Hematopoietic multipotent progenitor cell treated with erythropoietin and hydrocortisone succinate and interleukin-3 and kit ligand, for 4 days (in vitro differentiated cells): Measurements from ENCODE around the gene RNF175.

ENCODE experiments used
- DNase-seq: peaks from one replicate; pipeline ENCODE4 v3.0.0-alpha.2; 2015

The RNF175 gene

GRCh38 chr4:153759407-153760316, at the start of gene RNF175:
Gene RNF175 (minus strand): TSS chr4:153760024. CDS start chr4:153759862, 162 bp downstream.
- DNase-seq = no peak

DNA sequence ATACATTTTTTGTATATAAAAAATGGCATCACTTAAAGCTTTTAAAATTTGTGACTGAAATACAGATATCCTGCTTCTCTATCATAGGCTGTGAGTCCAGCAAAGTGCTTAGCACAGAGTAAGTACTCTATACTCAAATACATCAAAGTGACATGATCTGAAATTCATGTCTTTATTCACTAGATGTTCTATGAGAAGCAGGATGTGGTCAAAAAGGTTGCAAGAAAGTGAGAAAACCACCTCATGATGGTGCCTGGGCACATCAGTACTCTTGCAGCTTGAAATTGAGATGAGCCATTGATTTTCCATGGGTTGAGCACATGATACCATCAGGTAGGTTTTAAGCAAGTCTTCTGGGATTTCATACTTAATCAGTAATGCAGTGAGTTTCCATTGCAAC, 49.5 kb upstream of the RNF175 start:
- no peak for DNase-seq

GRCh38 chr4:153808175-153808574, 48.4 kb upstream of the RNF175 start:
- no peak for DNase-seq

DNA sequence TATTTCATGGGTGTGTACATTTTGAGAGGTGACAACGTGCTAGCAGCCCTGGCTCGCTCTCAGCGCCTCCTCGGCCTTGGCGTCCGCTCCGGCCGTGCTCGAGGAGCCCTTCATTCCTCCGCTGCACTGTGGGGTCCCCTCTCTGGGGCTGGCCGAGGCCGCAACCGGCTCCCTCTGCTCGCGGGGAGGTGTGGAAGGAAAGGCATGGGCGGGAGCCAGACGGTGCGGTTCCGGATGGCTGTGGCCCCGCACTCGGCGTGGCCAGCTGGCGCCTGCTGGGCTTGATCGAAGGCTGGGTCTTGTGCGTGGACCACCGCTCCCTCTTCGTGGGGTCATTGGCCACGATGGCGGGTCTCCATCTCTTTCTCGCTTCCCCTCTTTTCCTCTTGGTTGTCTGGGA, 46.2 kb upstream of the RNF175 start:
- DNase-seq = no peak

DNA sequence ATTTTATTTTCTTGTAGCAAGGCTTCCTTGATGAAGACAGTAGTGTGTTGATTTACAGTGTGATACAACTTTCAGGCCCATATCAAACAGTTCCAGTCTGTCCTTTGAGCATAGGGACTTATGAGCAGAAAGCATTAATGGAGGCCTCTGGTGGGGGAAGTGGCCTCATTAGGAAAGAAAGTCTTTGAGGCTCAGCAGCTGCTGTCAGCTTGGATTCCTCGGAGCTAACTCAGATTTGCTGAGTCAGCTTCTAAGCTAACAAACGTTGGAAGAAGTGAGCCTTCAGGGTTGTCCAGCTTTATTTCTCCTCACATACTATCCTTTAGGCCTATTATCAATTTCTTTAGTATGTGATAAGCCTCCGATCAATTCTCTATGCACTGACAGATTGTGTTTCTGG, 44.9 kb upstream of the RNF175 start:
- DNase-seq = no peak

GRCh38 chr4:153799694-153800074, 39.9 kb upstream of the RNF175 start:
- DNase-seq = no peak

DNA sequence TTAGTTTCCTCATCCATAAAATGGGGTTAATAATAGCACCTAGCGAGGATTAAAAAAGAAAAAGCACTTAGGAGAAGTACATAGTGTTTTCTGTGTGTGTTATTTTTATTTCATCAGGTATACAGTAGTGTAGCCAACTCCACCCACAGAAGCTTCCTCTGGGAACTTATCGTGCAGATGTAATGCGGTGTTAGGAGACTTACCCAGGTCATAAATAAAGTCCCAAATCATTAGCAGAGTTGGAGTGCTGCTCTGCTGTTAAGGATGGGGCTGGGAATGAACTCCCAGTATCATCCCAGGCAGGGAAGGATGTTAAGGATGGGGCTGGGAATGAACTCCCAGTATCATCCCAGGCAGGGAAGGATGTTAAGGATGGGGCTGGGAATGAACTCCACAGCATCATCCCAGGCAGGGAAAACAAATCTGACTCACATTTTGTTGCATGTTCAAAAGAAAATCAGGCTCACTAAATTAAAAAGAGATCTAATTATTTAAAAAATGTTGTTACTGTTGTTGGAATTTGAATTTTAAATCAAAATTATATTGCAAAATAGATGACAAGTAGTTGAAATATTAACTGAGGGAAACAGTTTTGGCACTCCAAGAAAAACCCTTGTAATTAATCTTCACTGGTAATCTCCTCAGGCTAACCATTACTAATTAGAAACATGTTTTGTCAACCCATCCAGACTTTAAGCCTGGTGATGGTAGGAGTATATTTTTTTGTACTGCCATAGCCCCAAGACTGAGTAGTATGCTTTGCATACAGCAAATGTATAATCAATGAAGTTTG, 39.3 kb upstream of the RNF175 start:
- DNase-seq = no peak

GRCh38 chr4:153798420-153798819, 38.6 kb upstream of the RNF175 start:
- DNase-seq = no peak

DNA sequence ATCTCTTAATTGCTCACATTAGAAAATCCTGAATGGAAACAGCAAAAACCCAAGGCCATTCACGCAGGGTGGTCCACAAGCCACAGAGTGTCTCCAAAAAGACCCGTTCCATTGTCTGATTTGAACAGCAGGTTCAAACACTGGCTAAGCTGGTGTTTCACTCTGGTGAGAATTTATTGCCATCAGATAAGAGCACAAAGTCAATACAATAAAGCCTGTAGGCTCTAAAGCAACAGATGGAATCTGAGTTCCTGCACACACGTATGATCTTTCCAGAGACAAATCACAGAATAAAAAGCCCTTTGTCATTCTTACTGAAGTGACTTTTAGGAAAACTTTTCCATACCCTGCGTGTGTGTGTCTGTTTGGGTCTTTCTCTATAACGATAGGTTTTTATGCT, 34.2 kb upstream of the RNF175 start:
- DNase-seq = no peak

- no peak for DNase-seq
Observed at GRCh38 chr4:153792618-153793247, 32.9 kb upstream of the RNF175 start.

GRCh38 chr4:153791746-153792617, 32.2 kb upstream of the RNF175 start:
- peak; percentile 44 for DNase-seq

GRCh38 chr4:153790962-153791551, 31.2 kb upstream of the RNF175 start:
- DNase-seq = no peak

DNA sequence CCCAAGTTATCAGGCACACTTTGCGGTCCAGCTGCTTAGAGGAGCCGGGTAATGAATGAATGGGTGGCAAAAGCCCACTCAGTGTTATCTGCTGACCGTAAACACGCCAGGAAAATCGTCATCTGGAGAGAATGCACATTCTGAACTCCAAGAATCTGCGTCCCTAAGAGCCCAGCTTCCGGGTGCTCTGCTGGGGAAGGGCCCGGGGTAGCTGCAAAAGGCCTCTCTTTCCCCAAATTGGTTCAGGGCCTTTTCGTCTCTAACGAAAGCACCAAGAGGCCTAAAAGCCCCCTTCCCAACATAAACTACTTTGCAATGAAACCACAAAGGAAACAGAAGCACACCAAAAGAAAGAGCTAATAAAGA, 30.7 kb upstream of the RNF175 start:
- no peak for DNase-seq

- DNase-seq = no peak
Observed at GRCh38 chr4:153789741-153790499, 30.1 kb upstream of the RNF175 start.

DNA sequence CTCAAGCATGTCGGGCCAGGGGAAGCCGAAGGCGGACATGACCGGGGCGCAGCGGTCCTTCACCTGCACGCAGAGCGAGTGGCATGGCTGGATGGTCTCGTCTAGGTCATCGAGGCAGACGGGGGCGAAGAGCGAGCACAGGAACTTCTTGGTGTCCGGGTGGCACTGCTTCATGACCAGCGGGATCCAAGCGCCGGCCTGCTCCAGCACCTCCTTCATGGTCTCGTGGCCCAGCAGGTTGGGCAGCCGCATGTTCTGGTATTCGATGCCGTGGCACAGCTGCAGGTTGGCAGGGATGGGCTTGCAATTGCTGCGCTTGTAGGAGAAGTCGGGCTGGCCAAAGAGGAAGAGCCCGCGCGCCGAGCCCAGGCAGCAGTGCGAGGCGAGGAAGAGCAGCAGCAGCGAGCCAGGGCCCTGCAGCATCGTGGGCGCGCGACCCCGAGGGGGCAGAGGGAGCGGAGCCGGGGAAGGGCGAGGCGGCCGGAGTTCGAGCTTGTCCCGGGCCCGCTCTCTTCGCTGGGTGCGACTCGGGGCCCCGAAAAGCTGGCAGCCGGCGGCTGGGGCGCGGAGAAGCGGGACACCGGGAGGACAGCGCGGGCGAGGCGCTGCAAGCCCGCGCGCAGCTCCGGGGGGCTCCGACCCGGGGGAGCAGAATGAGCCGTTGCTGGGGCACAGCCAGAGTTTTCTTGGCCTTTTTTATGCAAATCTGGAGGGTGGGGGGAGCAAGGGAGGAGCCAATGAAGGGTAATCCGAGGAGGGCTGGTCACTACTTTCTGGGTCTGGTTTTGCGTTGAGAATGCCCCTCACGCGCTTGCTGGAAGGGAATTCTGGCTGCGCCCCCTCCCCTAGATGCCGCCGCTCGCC, 28.8 kb upstream of the RNF175 start, which contains the start of gene SFRP2:
Gene SFRP2, minus strand, starts transcription at position 671 of the 864 bp plus-strand sequence. Its CDS starts 248 bp downstream, at position 423.
- peak; percentile 41 for DNase-seq

GRCh38 chr4:153788051-153788412, 28.2 kb upstream of the RNF175 start:
- no peak for DNase-seq

DNA sequence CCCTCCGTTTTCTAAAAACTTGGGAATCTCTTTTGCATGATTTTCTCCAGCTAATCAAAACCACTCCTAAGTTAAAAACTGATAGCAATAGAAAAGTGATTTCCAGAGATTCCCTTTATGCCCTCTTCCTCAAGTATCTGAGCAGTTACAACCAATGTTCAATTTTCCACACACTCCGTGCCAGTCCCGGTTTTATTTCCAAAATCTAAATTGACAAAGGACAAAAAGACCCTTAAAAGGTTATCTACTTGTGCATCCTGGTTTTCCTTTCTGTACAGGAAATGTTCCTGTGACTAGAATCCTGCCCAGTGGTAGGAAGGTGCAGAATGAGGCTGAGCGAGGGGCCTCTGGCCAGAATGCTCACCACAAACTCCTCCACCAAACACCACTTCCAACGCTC, 27.8 kb upstream of the RNF175 start:
- no peak for DNase-seq

- no peak for DNase-seq
Observed at GRCh38 chr4:153787061-153787560, 27.3 kb upstream of the RNF175 start.

- peak; percentile 63 for DNase-seq
Observed at GRCh38 chr4:153785910-153786721, 26.3 kb upstream of the RNF175 start.
